Naive thymus-derived CD8-positive, alpha-beta T cell (primary cell): ENCODE results near the gene IRF5. TPM values are rescaled to one million over a fixed set of nuclear protein-coding genes. Genes with fewer than 3 reads are reported as not detected.
"Not testable (repeated sequence)": the region's sequence is repeated elsewhere in the genome, so short reads cannot be mapped to it uniquely, and the experiment has no call there.

Experiments
- ATAC-seq, 2 donors: fragments of 150-1000 bp; cut with Tn5 transposase in 1 of 2; sonication (Bioruptor Pico), chemical (Tn5 transposase) in 1 of 2; 1 replicate in 1 of 2; 2 replicates in 1 of 2; pipeline ENCODE4 v1.10.0; 2021; ENCODE audit warnings: mild to moderate bottlenecking in 2 of 2, moderate library complexity in 2 of 2
- POLR2A ChIA-PET: fragments of 350-600 bp; sonication (Branson Sonifier 250); formaldehyde crosslinking; loops from one replicate; lab custom pipeline; 2021; ENCODE audit warnings: antibody characterized with exemption; lab: Charles Lee
- DNase-seq, 10 donors: peaks; one replicate each; pipeline versions ENCODE4 v3.0.0 to v3.0.0-alpha.2; 2020 to 2022
- H3K27ac Mint-ChIP-seq, 10 donors: one replicate each; pipeline ENCODE4 v1.8.0; 2020 to 2022; ENCODE audit warnings: mild to moderate bottlenecking in 10 of 10, mixed read lengths in 10 of 10, moderate library complexity in 4 of 10, inconsistent platforms in 1 of 10
- H3K27me3 Mint-ChIP-seq, 5 donors: one replicate each; pipeline ENCODE4 v1.8.0; 2021 to 2022; ENCODE audit warnings: mixed read lengths in 5 of 5
- H3K36me3 Mint-ChIP-seq, 3 donors: one replicate each; pipeline ENCODE4 v1.8.0; 2020 to 2022; ENCODE audit warnings: mixed read lengths in 3 of 3, mild to moderate bottlenecking in 2 of 3, inconsistent platforms in 1 of 3
- H3K4me1 Mint-ChIP-seq, 4 donors: one replicate each; pipeline ENCODE4 v1.8.0; 2021 to 2022; ENCODE audit warnings: mixed read lengths in 4 of 4
- H3K4me3 Mint-ChIP-seq, 10 donors: one replicate each; pipeline ENCODE4 v1.8.0; 2020 to 2022; ENCODE audit warnings: mild to moderate bottlenecking in 10 of 10, mixed read lengths in 10 of 10, moderate library complexity in 6 of 10, inconsistent platforms in 1 of 10
- H3K9me3 Mint-ChIP-seq, 9 donors: one replicate each; pipeline ENCODE4 v1.8.0; 2020 to 2022; ENCODE audit warnings: mixed read lengths in 9 of 9, mild to moderate bottlenecking in 3 of 9, inconsistent platforms in 1 of 9, moderate library complexity in 1 of 9
- polyA plus RNA-seq, 3 donors: library from polyadenylated mRNA; unstranded; fragments of 300-500 nt; fragmentation: Illumina TruSeq; gene quantifications; one replicate each; pipeline ENCODE4 v1.2.3, GENCODE V29; 2021
- total RNA-seq, 8 experiments: library from RNA in 2 of 8; stranded (reverse) in 2 of 8; gene quantifications; one replicate each; pipeline ENCODE4 v1.2.3 and lab custom pipeline; 2021 to 2026

IRF5 gene
- total and polyA plus RNA-seq, 5 experiments from 2014 or later: 0.20 to 3.0 (median 0.42) TPM

DNA sequence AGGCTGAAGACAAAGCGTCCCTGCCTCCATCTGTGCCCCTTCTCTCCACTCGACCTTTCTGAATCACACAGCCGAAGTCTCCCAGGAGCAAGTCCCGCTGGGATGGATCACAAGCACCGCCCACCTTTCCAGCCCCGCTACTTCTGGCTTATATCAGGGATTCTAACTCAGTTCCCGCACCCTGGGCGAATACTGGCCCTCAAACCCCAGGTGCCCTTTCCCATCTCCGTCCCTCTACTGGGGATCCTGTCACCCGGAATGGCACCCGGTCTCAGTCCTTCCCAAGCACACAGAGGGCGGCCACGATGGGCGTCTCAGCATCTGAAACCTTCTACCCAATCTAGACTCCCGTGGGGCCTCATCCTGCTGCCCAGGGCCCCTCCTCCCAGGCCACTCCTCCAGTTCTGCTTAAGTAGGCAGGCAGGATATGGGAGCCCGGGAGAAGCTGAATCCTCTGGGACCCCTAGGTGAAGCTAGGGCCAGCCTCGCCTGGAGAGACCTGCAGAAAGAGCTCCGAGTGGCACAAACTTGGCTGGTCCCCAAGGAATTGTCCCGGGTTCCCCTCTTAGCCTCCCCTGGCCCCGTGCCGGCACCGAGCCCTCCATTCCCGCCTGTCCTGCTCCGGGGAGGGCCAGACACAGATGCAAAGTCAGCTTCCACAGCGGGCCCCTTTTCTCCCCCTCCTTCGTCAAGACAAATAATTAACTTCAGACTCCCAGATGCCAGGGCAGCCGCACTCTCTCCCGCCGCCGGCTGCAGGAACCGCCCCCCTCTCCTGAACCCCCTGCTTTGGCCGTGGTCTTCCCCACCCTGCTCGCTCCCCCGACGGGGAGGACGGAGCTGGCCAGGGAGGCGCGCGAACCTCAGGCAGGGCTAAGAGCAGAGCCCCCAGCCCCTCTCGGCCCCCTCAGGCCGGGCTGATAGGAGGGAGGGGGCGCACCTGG lies 27.8 kb upstream of the IRF5 start:
- Mint-ChIP-seq H3K27me3 (peaks cover 12 to 89% (median 59%) of the 10 kb centered on the region in 5 donors), H3K27ac (no peak overlapping the region), H3K36me3 (no peaks in the 10 kb centered on the region), H3K4me1 (peaks cover 2 to 14% (median 4%) of the 10 kb centered on the region in 4 donors), H3K4me3 (no peak overlapping the region), H3K9me3 (no peaks in the 10 kb centered on the region)
- DNase-seq (no peak), ATAC-seq (no peak)
- POLR2A ChIA-PET: no interaction called here

DNA sequence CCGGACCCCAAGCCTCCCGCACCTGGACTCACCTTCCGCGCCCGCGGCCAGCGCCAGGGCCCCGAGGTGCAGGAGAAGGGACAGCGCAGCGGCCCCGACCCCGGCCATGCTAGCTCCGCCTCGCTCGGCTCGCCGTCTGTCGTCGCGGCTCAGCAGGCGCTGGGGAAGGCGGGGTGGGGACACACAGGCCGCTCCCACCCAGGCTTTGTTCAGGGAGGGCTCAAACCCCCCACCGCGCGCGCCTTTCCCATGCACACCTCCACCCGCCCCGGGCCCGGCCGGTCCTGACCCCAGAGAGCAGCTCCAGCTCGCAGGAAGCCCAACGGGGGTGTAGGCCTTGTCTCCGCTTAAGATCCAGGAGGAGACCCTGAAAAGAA lies 27.2 kb upstream of the IRF5 start, which contains the start of gene KCP:
Gene KCP, minus strand, starts transcription at position 141 of the 377 bp plus-strand sequence. Its CDS starts 33 bp downstream, at position 108.
- POLR2A ChIA-PET: no interaction called here

DNA sequence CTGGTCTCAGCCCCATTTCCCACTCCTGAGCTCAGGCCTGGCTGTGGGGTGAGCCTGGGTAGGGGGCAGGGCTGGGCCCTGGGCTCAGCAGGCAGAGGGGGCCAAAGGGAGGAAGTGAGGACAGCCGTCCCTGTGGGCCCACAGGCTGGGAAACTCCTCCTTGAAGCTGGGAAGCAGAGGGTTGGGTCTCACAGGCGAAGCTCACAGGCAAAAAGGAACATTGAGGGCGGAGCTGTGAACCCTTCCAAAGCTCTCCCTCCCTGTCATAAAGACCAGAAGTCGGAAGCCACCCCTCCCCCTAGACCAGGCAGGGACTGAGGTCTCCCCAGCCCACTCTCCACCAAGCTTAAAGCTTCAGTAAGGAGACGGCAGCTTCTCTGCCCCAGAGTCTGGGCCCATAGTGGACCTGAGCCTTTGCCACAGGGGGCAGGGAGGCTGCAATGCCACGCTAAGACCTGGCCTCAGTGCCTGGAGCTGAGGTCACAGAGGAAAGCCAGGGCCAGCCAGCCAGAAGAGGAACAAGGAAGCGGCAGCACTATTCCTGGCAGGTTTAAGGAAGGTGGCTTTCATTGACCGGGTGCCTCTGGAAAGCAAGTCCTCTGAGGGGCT lies 26.2 kb upstream of the IRF5 start:
- ATAC-seq: no peak

More for the DNA sequence above, 27.2 kb upstream of the IRF5 start, which contains the start of gene KCP:
- Mint-ChIP-seq H3K4me1 (peaks cover 5 to 18% (median 7%) of the 10 kb centered on the region in 4 donors), H3K27ac (no peak within 1 kb of the TSS), H3K27me3 (peaks cover 15 to 89% (median 60%) of the 10 kb centered on the region in 5 donors), H3K4me3 (no peak within 1 kb of the TSS), H3K9me3 (no peaks in the 10 kb centered on the region), H3K36me3 (no peaks in the 10 kb centered on the region)
- no peak for ATAC-seq
- no peak for DNase-seq

GRCh38 chr7:128912281-128912680 lies 25.4 kb upstream of the IRF5 start:
- peaks cover 6 to 19% (median 9%) of the 10 kb centered on the region in 4 donors for H3K4me1 Mint-ChIP-seq
- POLR2A ChIA-PET: no interaction called here
- H3K27ac Mint-ChIP-seq: no peak overlapping the region
- DNase-seq (no peak), ATAC-seq (no peak)
- no peak overlapping the region for H3K4me3 Mint-ChIP-seq
- H3K27me3 Mint-ChIP-seq: peaks cover 21 to 87% (median 58%) of the 10 kb centered on the region in 5 donors
- no peaks in the 10 kb centered on the region for H3K36me3 Mint-ChIP-seq
- H3K9me3 Mint-ChIP-seq: no peaks in the 10 kb centered on the region

More for the DNA sequence above, 26.2 kb upstream of the IRF5 start:
- H3K27ac Mint-ChIP-seq: no peak overlapping the region
- H3K4me3 Mint-ChIP-seq: no peak overlapping the region
- no peak for DNase-seq
- no peaks in the 10 kb centered on the region for H3K36me3 Mint-ChIP-seq
- POLR2A ChIA-PET: interaction anchor here (0.6 kb wide), 1 partner anchor 307 kb away, joined by 3 read pairs; no protein-coding TSS in a partner anchor
- H3K9me3 Mint-ChIP-seq: no peaks in the 10 kb centered on the region
- peaks cover 16 to 86% (median 55%) of the 10 kb centered on the region in 5 donors for H3K27me3 Mint-ChIP-seq
- peaks cover 6 to 19% (median 9%) of the 10 kb centered on the region in 4 donors for H3K4me1 Mint-ChIP-seq

- H3K4me3 Mint-ChIP-seq, H3K9me3 Mint-ChIP-seq, ATAC-seq, H3K27ac Mint-ChIP-seq, DNase-seq, H3K36me3 Mint-ChIP-seq, POLR2A ChIA-PET: not testable (repeated sequence)
- Mint-ChIP-seq H3K4me1 (peaks cover 6 to 19% (median 9%) of the 10 kb centered on the region in 4 donors), H3K27me3 (peaks cover 22 to 87% (median 58%) of the 10 kb centered on the region in 5 donors)
Observed at GRCh38 chr7:128912709-128913495, 24.8 kb upstream of the IRF5 start.

DNA sequence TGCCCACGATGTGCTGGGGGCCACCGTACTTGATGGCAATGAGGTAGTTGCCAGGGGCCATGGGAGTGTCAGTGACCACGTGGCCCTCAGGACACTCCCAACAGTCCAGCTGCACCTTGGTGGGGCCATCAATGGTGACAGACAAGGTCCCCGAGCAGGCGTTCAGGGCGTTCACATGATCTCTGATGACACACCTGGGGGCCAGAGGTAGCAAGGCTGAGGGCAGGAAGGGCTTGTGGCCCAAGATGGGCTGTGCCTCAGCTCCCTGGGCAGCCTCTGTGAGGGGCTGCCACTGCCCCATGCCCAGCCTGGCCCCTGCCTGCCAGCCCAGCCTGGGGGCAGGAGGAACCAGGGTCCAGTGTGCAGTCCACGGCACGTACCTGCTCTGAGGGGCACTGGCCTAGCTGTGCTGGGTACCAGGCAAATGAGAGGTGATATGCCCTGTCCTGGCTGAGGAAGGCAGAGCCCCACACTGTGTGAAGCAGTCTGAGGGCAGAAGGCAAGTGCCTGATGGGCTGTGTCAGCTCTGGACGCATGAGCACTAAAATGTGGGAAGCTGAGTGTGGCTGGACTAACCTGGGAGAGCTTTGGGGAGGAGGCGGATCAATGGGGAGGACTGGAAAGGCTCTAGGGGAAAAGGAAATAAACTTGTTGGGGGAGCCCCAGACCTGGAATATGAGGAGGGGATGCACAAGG lies 23.7 kb upstream of the IRF5 start:
- Mint-ChIP-seq H3K27me3 (peaks cover 28 to 87% (median 58%) of the 10 kb centered on the region in 5 donors), H3K4me3 (peak overlapping the region in 8 of 10 donors; percentile 9 to 73 (median 49)), H3K4me1 (peaks cover 6 to 19% (median 9%) of the 10 kb centered on the region in 4 donors), H3K27ac (no peak overlapping the region), H3K36me3 (no peaks in the 10 kb centered on the region), H3K9me3 (no peaks in the 10 kb centered on the region)
- no peak for ATAC-seq
- POLR2A ChIA-PET: no interaction called here
- DNase-seq: no peak

GRCh38 chr7:128914566-128915151 lies 23.1 kb upstream of the IRF5 start:
- Mint-ChIP-seq H3K4me1 (peaks cover 6 to 18% (median 9%) of the 10 kb centered on the region in 4 donors), H3K36me3 (no peaks in the 10 kb centered on the region), H3K4me3 (peak overlapping the region in 7 of 10 donors; percentile 9 to 73 (median 33)), H3K27ac (no peak overlapping the region), H3K27me3 (peaks cover 29 to 87% (median 56%) of the 10 kb centered on the region in 5 donors), H3K9me3 (no peaks in the 10 kb centered on the region)
- peak in 1 of 2 donors; percentile 64 for ATAC-seq
- POLR2A ChIA-PET: no interaction called here
- DNase-seq: no peak

- no peaks in the 10 kb centered on the region for H3K36me3 Mint-ChIP-seq
- no peaks in the 10 kb centered on the region for H3K9me3 Mint-ChIP-seq
- H3K4me3 Mint-ChIP-seq: peak overlapping the region; percentile 41 to 87 (median 74)
- H3K27ac Mint-ChIP-seq: peak overlapping the region in 1 of 10 donors; percentile 34
- H3K4me1 Mint-ChIP-seq: peaks cover 4 to 13% (median 9%) of the 10 kb centered on the region in 4 donors
- H3K27me3 Mint-ChIP-seq: peaks cover 29 to 84% (median 51%) of the 10 kb centered on the region in 5 donors
- no peak for DNase-seq
- POLR2A ChIA-PET: no interaction called here
- no peak for ATAC-seq
Observed at GRCh38 chr7:128915271-128915819, 22.4 kb upstream of the IRF5 start.

- no peak overlapping the region for H3K27ac Mint-ChIP-seq
- no peak for DNase-seq
- H3K36me3 Mint-ChIP-seq: no peaks in the 10 kb centered on the region
- peak in 1 of 2 donors; percentile 42 for ATAC-seq
- peak overlapping the region in 6 of 10 donors; percentile 48 to 87 (median 70) for H3K4me3 Mint-ChIP-seq
- peaks cover 27 to 84% (median 54%) of the 10 kb centered on the region in 5 donors for H3K27me3 Mint-ChIP-seq
- POLR2A ChIA-PET: no interaction called here
- no peaks in the 10 kb centered on the region for H3K9me3 Mint-ChIP-seq
- peaks cover 4 to 13% (median 9%) of the 10 kb centered on the region in 4 donors for H3K4me1 Mint-ChIP-seq
Observed at GRCh38 chr7:128915841-128916642, 21.7 kb upstream of the IRF5 start.

- H3K4me3 Mint-ChIP-seq: peak overlapping the region in 4 of 10 donors; percentile 22 to 50 (median 46)
- POLR2A ChIA-PET: no interaction called here
Observed at GRCh38 chr7:128916643-128916915, 21.1 kb upstream of the IRF5 start.

DNA sequence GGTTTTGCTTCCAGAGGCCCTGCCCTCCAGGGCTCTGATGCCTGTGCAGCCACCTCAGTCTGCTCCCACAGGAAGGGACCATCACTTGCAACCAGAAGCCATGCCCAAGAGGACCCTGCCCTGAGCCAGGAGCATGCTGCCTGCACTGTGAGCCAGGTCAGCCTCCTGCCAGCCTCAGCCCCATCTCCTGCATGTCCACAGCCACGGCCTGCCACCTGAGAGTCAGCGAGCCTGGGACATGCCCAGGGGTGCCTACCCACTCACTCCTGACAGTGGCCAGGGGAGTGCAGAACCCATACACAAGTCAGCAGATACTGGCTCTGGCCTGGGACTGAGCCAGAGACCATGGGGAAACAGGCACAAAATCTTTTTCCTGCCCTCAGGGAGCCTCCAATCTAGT lies 20.6 kb upstream of the IRF5 start:
- DNase-seq (no peak), ATAC-seq (no peak)
- no peak overlapping the region for H3K27ac Mint-ChIP-seq
- H3K27me3 Mint-ChIP-seq: peaks cover 26 to 79% (median 49%) of the 10 kb centered on the region in 5 donors
- peaks cover 4 to 13% (median 9%) of the 10 kb centered on the region in 4 donors for H3K4me1 Mint-ChIP-seq
- H3K9me3 Mint-ChIP-seq: no peaks in the 10 kb centered on the region
- POLR2A ChIA-PET: no interaction called here
- H3K4me3 Mint-ChIP-seq: peak overlapping the region in 1 of 10 donors; percentile 43
- no peaks in the 10 kb centered on the region for H3K36me3 Mint-ChIP-seq

More at GRCh38 chr7:128916643-128916915, 21.1 kb upstream of the IRF5 start:
- Mint-ChIP-seq H3K36me3 (no peaks in the 10 kb centered on the region), H3K9me3 (no peaks in the 10 kb centered on the region), H3K27me3 (peaks cover 27 to 80% (median 50%) of the 10 kb centered on the region in 5 donors), H3K4me1 (peaks cover 4 to 13% (median 9%) of the 10 kb centered on the region in 4 donors), H3K27ac (no peak overlapping the region)
- ATAC-seq (no peak), DNase-seq (no peak)
